ENCODE results near the gene ADIRF.

- TF ChIP-seq, protein P1, sequence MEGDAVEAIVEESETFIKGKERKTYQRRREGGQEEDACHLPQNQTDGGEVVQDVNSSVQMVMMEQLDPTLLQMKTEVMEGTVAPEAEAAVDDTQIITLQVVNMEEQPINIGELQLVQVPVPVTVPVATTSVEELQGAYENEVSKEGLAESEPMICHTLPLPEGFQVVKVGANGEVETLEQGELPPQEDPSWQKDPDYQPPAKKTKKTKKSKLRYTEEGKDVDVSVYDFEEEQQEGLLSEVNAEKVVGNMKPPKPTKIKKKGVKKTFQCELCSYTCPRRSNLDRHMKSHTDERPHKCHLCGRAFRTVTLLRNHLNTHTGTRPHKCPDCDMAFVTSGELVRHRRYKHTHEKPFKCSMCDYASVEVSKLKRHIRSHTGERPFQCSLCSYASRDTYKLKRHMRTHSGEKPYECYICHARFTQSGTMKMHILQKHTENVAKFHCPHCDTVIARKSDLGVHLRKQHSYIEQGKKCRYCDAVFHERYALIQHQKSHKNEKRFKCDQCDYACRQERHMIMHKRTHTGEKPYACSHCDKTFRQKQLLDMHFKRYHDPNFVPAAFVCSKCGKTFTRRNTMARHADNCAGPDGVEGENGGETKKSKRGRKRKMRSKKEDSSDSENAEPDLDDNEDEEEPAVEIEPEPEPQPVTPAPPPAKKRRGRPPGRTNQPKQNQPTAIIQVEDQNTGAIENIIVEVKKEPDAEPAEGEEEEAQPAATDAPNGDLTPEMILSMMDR (conservative IDR thresholded peaks at IDR 0.05), result no peak
- no peak for TF ChIP-seq ZFX (IDR thresholded peaks at IDR 0.05)
Measured at GRCh38 chr10:86976362-86977056, 8.2 kb downstream of the ADIRF start.
